Endothelial cell of umbilical vein (primary cell): ENCODE measurements around the gene ERCC8. TPM values are rescaled to one million over a fixed set of nuclear protein-coding genes. Genes with fewer than 3 reads are reported as not detected.

Experiments
- BruUV-seq: library from RNA; stranded (reverse); fragments of 400-500 nt; replicated peaks from 2 replicates; lab custom pipeline; 2021; lab: Mats Ljungman, UMichigan
- CTCF ChIA-PET: fragments of 300-600, 350-600 bp; sonication (Branson Sonifier 250); formaldehyde crosslinking; loops from one replicate; lab custom pipeline; 2021; ENCODE audit warnings: antibody characterized with exemption, inconsistent platforms; lab: Charles Lee
- POLR2A ChIA-PET: fragments of 300-600, 350-600 bp; sonication (Branson Sonifier 250); formaldehyde crosslinking; loops from one replicate; lab custom pipeline; 2021; ENCODE audit warnings: antibody characterized with exemption, inconsistent platforms; lab: Charles Lee
- DNase-seq: peaks from one replicate; pipeline ENCODE4 v3.0.0-alpha.2; 2011; ENCODE audit warnings: low read depth, low spot score
- FAIRE-seq: peaks from 2 replicates; lab custom pipeline; 2011; peaks lifted over from hg19 to GRCh38; lab: Jason Lieb, UNC
- H2AFZ ChIP-seq: 2 replicates; pipeline ENCODE4 v1.6.0; 2012; ENCODE audit warnings: low read depth, low read length, control low read depth, inconsistent platforms
- H3K27ac ChIP-seq: 2 replicates; pipeline ENCODE4 v1.5.1; 2011; ENCODE audit warnings: low read depth, mild to moderate bottlenecking, control low read depth, low read length, moderate library complexity; ENCODE audit not compliant: insufficient read depth
- H3K27me3 ChIP-seq, 2 experiments: 2 replicates each; pipeline versions ENCODE4 v1.6.0 to v1.6.1; 2011; ENCODE audit warnings: low read length in 2 of 2, mixed read lengths in 1 of 2; ENCODE audit not compliant: control insufficient read depth in 2 of 2, insufficient read depth in 2 of 2
- H3K36me3 ChIP-seq, 2 experiments: 2 replicates in 1 of 2; 3 replicates in 1 of 2; pipeline ENCODE4 v1.5.1; 2011; ENCODE audit warnings: low read length in 2 of 2, mild to moderate bottlenecking in 1 of 2, moderate library complexity in 1 of 2; ENCODE audit not compliant: control insufficient read depth in 2 of 2, insufficient read depth in 2 of 2; ENCODE audit errors: extremely low read depth in 1 of 2
- H3K4me1 ChIP-seq: 3 replicates; pipeline ENCODE4 v1.5.1; 2011; ENCODE audit warnings: mild to moderate bottlenecking, low read length; ENCODE audit not compliant: control insufficient read depth, insufficient read depth; ENCODE audit errors: extremely low read depth
- H3K4me2 ChIP-seq: 2 replicates; pipeline ENCODE4 v1.6.1; 2011; ENCODE audit warnings: low read length, control low read depth, mixed read lengths; ENCODE audit not compliant: insufficient read depth
- H3K4me3 ChIP-seq, 3 experiments: fragments of 200-600 bp in 1 of 3; sonication (generic), shearing (Covaris generic) in 1 of 3; replicated peaks in 1 of 3; 2 replicates each; pipeline ENCODE4 v1.5.1; 2011 to 2016; ENCODE audit warnings: control low read depth in 3 of 3, low read length in 3 of 3, mild to moderate bottlenecking in 2 of 3, inconsistent platforms in 1 of 3, low read depth in 1 of 3, moderate library complexity in 1 of 3; ENCODE audit not compliant: insufficient read depth in 1 of 3
- H3K79me2 ChIP-seq: 2 replicates; pipeline ENCODE4 v1.6.0; 2012; ENCODE audit warnings: low read length, inconsistent platforms; ENCODE audit not compliant: control insufficient read depth, insufficient read depth
- H3K9ac ChIP-seq: replicated peaks from 2 replicates; pipeline ENCODE3; 2011; ENCODE audit warnings: low read length, control low read depth; ENCODE audit not compliant: insufficient read depth; ENCODE audit errors: extremely low read depth
- H3K9me1 ChIP-seq: replicated peaks from 3 replicates; pipeline ENCODE4 v1.6.0; 2011; ENCODE audit warnings: mild to moderate bottlenecking, low read length; ENCODE audit not compliant: control insufficient read depth, insufficient read depth; ENCODE audit errors: extremely low read depth
- H3K9me3 ChIP-seq: replicated peaks from 2 replicates; pipeline ENCODE4 v1.5.1; 2012; ENCODE audit warnings: low read length, inconsistent platforms; ENCODE audit not compliant: control insufficient read depth, insufficient read depth
- H4K20me1 ChIP-seq: replicated peaks from 2 replicates; pipeline ENCODE3; 2011; ENCODE audit warnings: mild to moderate bottlenecking, low read length; ENCODE audit not compliant: control insufficient read depth, insufficient read depth; ENCODE audit errors: extremely low read depth
- CTCF ChIP-seq, 2 donors: IDR thresholded peaks; 1 replicate in 1 of 2; 2 replicates in 1 of 2; pipeline ENCODE4 v1.5.1; 2011; ENCODE audit warnings: low read length in 2 of 2, mild to moderate bottlenecking in 2 of 2, moderate library complexity in 2 of 2, control low read depth in 1 of 2, inconsistent platforms in 1 of 2, low read depth in 1 of 2; ENCODE audit not compliant: insufficient read depth in 1 of 2; ENCODE audit errors: extremely low read depth in 1 of 2
- EZH2 ChIP-seq: IDR thresholded peaks from 2 replicates; pipeline ENCODE4 v1.6.1; 2012; ENCODE audit warnings: borderline replicate concordance, low read depth, mild to moderate bottlenecking, moderate library complexity, low read length, inconsistent platforms; ENCODE audit not compliant: severe bottlenecking
- FOS ChIP-seq: IDR thresholded peaks from 2 replicates; pipeline ENCODE4 v1.6.1; 2011; ENCODE audit warnings: mild to moderate bottlenecking, low read length, moderate library complexity, borderline replicate concordance; ENCODE audit not compliant: insufficient read depth
- GATA2 ChIP-seq: IDR thresholded peaks from 2 replicates; pipeline ENCODE4 v1.7.0; 2011; ENCODE audit warnings: low read depth, mild to moderate bottlenecking, moderate library complexity, mixed read lengths, low read length; ENCODE audit not compliant: insufficient read length, insufficient read depth
- JUN ChIP-seq: IDR thresholded peaks from 2 replicates; pipeline ENCODE4 v1.6.1; 2011; ENCODE audit warnings: borderline replicate concordance, low read depth; ENCODE audit not compliant: insufficient read length, insufficient read depth
- MAX ChIP-seq: IDR thresholded peaks from 2 replicates; pipeline ENCODE4 v1.6.1; 2011; ENCODE audit not compliant: insufficient read depth, insufficient read length
- MYC ChIP-seq: IDR thresholded peaks from one replicate; pipeline ENCODE4 v1.6.1; 2011; ENCODE audit warnings: mild to moderate bottlenecking, low read depth, low read length
- POLR2A ChIP-seq: IDR thresholded peaks from 2 replicates; pipeline ENCODE4 v1.6.1; 2012; ENCODE audit warnings: low read depth, mild to moderate bottlenecking, control low read depth, low read length
- POLR2AphosphoS5 ChIP-seq: IDR thresholded peaks from 2 replicates; pipeline ENCODE4 v1.6.1; 2012; ENCODE audit warnings: low read depth, mild to moderate bottlenecking, control low read depth, low read length, moderate library complexity; ENCODE audit not compliant: insufficient read depth
- dilution Hi-C: fragments of 300-500 bp; cut with MboI; formaldehyde crosslinking; loops from one replicate; pipeline ENCODE4 v1.15.0; 2019; ENCODE audit warnings: low sequenced_read_pairs; ENCODE audit not compliant: extremely low pct_ligation_motif_present
- intact Hi-C: fragments of 100-400 bp; cut with micrococcal nuclease; formaldehyde crosslinking; loops from one replicate; pipeline ENCODE4 v1.10.0; 2022
- polyA plus RNA-seq, 4 experiments: library from polyadenylated mRNA; depleted of rRNA in 3 of 4; stranded (reverse) in 3 of 4; unstranded in 1 of 4; fragments of >200 nt; gene quantifications; 2 replicates each; pipeline versions ENCODE4 v1.2.1 to v1.2.3, GENCODE V29; 2011 to 2012; ENCODE audit warnings: missing spikeins in 1 of 4
- total RNA-seq: library from RNA; stranded (reverse); gene quantifications from 2 replicates; pipeline ENCODE4 v1.2.3, GENCODE V29; 2021

ERCC8 gene
- total and polyA plus RNA-seq, 2 donors (not counting 3 experiments of a cell fraction or from before 2014, with no cell fraction given) = 10.4 to 11.8 TPM

- intact Hi-C loops = no loop called here
- Histone ChIP-seq H3K9me1 (no peaks in the 10 kb centered on the region), H3K4me1 (peaks cover 10% of the 10 kb centered on the region), H2AFZ (no peak overlapping the region), H3K4me3 (no peak overlapping the region), H3K79me2 (no peaks in the 10 kb centered on the region), H3K27me3 (no peaks in the 10 kb centered on the region), H3K36me3 (peaks cover 0 to 3% of the 10 kb centered on the region in 2 experiments), H3K9ac (no peak overlapping the region), H3K9me3 (no peaks in the 10 kb centered on the region), H3K4me2 (no peak overlapping the region), H4K20me1 (no peaks in the 10 kb centered on the region), H3K27ac (no peak overlapping the region)
- no peak for FAIRE-seq
- dilution Hi-C loops = no loop called here
- ChIA-PET CTCF (no interaction called here), POLR2A (no interaction called here)
- no peak for TF ChIP-seq POLR2A
- TF ChIP-seq JUN = no peak
- no peak for TF ChIP-seq POLR2AphosphoS5
- no peak for TF ChIP-seq MAX
- TF ChIP-seq FOS = no peak
- TF ChIP-seq GATA2 = no peak
- TF ChIP-seq CTCF (IDR thresholded peaks at IDR 0.05; ENCODE audit: extremely low read depth in 1 of 2, insufficient read depth in 1 of 2, low read depth in 1 of 2, low read length in 2 of 2) = no peak
- TF ChIP-seq EZH2 = no peak
- no peak for TF ChIP-seq MYC
- BruUV-seq = no TSS peak
- no peak for DNase-seq
Measured at GRCh38 chr5:60993425-60993824, 48.6 kb upstream of the ERCC8 start.
